T-helper 1 cell (primary cell): ENCODE measurements around the gene GMCL2.

ENCODE experiments used
- DNase-seq, 5 donors: peaks; one replicate each; pipeline ENCODE4 v3.0.0-alpha.2; 2012 to 2020

Gene GMCL2

DNA sequence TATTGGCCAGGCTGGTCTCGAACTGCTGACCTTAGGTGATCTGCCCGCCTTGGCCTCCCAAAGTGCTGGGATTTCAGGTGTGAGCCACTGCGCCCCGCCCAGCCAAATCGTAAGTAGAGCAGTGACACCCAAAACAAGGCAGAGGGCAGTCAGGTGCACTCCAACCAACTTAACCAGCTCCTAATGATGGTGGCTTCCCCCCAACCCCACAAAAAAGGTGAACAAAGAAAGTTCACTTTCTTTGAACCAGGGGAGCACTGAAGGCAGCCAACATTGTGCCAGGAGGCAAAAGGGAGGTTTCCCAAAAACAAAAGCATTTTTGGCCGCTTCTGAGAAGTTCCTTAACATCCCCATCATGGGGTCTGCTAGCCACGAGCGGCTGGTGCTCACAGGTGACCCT lies 9.6 kb downstream of the GMCL2 start:
- DNase-seq, result no peak

DNA sequence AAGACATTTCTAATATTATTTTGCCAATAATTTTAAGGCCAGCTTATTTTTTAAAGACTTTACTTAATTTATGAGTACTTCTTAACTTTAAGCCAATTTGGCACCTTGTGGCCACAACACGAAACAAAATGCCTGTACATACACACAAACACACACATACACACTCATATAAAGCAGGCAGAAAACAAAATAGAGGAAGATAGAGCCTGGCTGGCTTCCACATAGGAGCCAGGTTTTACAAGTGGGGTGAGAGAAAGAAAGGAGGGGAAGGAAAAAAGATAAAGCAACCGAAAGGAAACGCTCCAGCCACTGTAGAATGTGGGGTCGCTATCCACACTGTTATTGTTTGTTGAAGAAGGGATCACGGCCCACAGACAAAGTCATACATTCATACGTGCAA lies 10.4 kb downstream of the GMCL2 start:
- no peak for DNase-seq

DNA sequence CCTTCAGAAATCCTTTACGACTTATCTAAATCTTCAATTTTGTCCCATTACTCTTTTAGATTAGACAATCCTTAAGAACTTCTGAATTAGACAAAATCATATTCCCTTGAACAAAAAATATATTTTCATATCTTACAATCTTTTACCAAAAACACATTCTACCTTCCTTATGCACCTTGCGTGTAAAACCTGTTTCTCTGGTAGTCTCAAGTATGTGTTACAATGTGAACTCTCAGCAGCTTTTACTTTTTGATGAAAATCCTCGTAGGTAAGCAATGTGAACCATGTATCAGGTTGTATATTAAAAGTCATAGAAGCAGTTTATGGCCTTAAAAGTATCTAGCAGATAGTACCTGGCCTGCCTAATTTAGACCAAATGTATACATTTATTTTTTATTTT lies 12.7 kb downstream of the GMCL2 start:
- DNase-seq, result no peak

DNA sequence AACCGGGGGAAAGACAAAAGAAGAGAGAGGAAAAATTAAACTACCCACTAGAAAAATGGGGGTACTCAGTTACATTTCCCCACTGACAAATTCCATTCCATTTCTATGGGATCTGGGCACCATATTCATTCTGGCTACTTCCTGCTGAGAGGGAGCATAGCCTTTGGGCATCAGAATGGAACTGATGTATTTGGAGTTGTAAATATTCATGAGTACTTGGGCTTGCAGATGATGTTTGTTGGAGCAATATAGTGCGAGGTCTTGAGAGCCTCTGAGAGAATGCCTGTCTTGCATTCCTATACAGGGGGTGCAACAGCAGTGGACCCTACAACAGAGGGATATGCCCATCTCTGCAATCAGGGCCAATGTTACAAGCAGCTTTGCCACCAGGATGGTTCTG lies 16.7 kb downstream of the GMCL2 start:
- DNase-seq, result no peak

DNA sequence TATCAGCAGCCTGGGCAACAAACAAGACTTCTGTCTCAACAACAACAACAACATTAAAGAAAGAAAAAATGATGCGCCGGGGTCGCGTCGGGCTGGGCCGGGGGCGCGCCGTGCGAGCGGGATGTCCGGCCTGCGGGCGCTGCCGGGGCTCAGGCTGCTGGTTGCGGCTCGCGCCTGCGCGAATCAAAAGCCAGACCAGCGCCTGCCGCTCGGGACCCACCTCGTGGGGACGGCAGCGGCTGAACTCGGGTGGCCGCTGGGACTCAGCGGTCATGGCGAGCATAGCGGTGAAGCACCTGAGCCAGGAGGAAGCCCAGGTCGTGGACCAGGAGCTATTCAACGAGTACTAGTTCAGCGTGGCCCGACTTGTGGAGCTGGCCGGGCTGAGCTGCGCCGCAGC lies 21.6 kb downstream of the GMCL2 start:
- DNase-seq, result no peak

DNA sequence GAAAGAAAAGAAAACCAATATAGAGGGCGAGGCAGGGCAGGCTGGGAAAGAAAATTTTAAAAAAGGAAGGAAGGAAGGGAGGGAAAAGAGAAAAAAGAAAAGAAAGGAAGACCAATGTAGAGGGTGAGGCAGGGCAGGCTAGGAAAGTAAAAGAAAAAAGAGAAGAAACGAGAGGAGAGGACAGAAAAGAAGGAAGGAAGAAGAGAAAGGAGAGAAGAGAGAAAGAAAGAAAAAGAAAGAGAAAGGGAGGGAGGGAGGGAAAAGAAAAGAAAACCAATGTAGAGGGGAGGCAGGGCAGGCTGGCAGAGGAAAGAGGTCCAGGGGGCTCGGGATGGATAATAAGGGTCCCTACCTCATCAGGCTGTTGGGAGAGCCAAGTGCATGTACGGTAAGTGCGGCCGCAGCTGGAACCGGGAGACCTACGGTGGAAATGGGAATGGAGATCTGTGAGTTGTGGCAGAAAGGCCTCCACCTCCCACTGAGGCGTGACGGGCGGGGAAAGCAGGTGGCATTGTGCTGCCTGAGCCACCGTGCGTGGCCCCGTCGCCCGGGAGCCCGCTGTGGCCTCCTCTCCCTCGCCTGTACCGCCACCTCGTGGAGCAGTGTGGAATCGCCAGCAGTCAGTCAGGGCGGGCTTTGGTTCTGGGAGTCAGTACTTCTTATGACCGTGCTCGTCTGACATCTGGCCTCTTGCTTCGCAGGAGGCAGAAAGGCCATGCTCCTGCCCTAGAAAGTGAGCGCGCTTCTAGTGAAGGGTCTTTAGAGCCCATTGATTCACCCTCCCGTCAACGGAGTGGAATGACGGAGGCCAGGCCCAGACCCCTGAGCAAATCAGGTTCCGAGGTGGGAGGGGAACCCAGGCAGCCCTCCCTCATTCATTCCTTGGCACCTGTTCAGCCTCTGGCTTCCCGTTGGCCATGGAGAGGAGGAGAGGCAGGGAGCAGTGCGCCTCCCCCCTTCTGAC lies 23.1 kb downstream of the GMCL2 start:
- peak; percentile 75 to 91 (median 82) for DNase-seq

DNA sequence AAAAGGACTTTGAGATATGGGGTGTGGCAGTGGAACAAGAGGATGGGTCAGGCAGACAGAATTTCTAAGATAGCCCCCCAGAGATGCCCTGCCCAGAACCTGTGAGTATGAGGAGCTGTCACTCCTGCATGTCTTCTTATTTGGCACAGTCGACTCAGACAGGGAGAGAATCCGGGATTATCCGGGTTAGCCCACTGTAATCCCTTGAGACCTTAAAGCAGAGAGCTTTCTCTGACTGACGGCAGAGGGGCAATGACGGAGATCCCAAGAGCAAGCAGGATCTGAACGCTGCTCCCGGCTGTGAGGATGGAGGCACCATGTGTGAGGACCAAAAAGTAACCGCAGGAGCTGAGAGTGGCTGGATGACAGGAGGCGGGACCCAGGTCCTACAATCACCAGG lies 24.7 kb downstream of the GMCL2 start:
- DNase-seq, result no peak

DNA sequence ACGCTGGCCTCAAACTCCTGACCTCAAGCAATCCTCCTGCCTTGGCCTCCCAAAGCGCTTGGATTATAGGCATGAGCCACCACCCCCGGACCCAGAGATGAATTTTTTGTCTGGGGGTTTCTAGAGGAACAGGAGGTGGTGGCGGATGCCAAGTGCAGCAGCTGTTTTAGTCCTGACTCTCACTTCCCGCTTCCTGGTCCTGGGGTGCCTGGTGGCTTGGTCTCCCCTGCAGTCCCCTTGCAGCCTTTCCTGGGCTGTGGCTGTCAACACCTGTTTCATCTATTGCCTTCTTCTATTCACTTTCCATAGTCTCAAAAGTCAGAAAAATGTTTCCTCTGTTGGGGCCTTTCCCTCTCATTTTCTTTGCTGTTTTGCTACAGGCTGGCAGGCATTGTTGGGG lies 27.0 kb downstream of the GMCL2 start:
- DNase-seq, result no peak

DNA sequence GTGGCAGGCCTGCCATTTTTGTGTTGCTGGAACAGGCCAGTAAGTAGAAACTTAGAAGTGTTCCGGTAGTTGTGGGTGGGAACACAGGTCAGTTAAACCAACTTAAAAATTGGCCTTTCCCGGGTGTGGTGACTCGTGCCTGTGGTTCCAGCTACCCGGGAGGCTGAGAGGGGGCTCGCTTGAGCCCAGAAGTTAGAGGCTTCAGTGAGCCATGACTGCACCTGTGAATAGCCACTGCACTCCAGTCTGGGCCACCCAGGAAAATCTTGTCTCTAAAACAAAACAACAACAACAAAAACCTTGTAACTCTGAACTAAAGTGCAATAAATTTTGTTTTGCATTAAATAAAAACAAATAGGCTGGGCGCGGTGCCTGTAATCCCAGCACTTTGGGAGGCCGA lies 32.1 kb downstream of the GMCL2 start:
- DNase-seq, result no peak

DNA sequence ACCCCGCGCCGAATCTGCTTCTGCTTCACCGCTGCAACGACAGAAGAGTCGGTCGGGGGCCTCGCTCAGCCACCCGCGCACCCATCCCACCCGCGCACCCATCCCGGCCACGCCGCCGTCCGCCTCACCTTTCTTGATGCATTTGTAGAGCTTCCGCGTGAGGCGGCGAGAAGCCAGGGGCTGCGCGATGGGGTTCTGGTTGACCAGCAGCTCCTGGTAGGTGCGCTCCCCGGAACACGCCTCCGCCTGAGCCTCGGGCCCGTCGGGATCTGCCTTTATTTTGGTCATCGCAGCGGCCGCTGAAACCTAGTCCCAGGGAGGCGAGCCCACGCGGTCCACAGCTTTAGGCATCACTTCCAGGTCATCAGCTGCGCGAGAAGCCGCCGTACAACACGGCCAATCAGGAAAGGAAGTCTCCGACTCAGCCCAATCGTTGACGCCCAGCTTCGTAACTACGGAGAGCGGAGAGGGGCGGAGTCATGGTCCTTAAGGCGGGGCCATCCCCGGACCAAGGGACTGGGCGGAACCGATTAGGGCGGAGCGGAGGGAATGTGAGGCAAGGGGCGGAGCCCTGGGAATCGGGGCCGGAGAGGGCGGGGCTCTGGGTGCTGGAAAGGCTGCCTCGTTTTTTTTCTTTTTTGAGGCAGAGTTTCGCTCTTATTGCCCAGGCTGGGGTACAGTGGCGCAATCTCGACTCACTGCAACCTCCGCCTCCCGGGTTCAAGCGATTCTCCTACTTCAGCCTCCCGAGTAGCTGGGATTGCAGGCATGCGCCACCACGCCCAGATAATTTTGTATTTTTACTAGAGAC lies 33.4 kb downstream of the GMCL2 start, which contains the start of gene NHP2:
Gene NHP2, minus strand, starts transcription at position 356 of the 811 bp plus-strand sequence. Its CDS starts 68 bp downstream, at position 288.
- DNase-seq, result peak; percentile 91 to 98 (median 96)

DNA sequence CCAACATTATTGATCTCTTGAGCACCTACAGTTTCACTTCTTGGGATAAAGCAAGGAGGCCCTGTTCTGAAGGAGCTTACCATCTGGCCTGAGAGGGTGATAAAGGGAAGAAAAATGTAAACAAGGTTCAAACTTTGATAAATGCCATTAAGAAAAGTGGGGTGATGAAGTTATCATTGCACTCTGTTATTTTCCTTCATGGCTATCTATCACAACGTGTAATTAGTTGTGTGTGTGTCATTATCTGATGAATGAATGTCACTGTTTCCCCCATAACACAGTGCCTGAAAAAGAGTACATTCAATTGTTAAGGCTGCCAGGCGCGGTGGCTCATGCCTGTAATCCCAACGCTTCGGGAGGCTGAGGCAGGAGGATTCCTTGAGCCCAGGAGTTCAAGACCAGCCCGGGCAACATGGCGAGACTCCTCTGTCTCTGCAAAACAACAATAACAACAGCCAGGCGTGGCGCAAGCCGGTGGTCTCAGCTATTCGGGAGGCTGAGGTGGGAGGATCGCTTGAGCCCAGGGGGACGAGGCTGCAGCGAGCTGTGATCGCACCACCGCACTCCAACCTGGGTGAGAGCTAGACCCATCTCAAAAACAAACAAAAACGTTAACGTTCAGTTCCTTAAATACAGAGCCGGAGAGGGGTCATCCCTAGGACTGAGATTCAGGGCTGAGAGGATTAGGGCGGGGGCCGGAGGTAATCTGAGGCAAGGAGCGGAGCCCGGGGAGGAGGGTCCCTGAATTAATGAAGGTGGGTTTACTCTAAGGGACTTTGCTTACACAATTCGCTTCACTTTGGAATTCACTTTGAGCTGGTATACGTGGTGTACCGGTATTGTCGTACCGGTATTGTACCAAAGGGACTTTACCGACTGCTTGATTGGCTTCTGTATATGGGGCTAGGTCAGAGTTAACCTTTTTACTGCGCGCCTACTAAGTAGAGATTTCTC lies 34.4 kb downstream of the GMCL2 start:
- DNase-seq, result no peak

DNA sequence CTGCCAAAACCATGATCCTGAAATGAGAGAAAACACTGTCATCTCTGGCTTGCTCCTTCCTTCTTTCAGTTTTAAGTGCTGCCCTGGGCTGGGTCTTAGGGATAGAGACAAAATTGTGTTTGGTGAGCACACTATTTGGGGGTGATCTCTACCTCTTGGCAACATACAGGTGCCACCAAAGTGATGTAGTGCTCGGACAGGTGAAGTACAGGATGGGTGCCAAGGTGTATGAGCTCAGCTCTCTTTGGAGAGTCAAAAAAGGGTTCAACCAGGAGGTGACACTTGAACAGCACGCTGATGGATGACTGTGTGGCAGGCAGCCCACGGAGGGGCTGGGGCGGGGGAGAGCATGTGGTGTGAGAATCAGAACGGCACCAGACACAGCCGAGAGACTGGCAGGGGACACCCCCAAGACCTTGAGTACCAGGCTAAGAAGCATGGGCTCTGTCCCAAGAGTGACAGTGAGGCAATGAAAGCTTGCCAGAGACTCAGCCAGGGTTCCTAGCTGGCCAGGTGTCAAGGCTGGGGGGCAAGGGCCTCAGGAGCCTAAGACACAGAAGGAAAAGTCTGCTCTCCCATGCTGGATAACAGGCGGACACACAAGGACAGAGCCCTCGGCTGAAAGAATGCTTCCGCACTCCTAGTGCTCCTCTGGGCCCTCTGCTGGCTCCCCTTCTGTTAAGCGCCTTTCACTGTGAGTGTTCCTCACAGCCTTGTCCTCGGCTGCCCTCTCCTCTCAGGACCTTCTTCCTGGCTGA lies 36.0 kb downstream of the GMCL2 start:
- no peak for DNase-seq

DNA sequence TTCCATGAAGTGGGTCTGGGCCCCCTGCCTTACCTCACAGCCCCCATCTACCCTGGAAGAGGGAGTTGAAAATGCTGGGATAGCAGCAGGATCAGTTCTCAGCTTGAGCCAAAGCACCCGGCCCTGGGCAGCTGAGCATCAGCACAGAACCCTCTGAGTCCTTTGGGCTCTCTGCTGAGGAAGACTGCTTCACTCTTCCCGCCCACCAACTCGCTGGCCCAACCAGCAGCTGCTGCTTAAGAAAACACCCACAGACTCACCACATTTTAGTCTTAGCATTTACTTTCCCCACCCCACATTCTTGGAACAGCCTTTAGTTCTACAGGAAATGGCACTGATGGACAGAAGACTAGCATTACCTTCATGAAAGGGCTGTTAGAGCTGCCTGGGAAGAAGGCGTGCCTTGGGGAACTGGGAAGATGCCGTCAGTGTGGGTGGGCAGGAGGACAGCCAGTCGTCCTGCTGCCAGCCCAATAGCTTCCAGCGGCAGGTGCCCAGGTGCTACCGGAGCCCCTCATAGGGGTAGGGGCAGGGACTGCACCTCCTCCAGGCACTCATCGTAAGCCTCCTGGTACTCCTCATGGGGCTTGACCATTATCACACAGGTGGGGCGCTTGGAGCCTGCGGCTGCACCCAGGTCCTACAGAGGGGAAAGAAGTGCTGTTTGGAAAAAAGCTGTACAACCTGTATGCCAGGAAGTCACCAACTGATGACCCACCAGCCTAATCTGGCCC lies 37.8 kb downstream of the GMCL2 start:
- DNase-seq, result peak in 1 of 5 donors; percentile 28

DNA sequence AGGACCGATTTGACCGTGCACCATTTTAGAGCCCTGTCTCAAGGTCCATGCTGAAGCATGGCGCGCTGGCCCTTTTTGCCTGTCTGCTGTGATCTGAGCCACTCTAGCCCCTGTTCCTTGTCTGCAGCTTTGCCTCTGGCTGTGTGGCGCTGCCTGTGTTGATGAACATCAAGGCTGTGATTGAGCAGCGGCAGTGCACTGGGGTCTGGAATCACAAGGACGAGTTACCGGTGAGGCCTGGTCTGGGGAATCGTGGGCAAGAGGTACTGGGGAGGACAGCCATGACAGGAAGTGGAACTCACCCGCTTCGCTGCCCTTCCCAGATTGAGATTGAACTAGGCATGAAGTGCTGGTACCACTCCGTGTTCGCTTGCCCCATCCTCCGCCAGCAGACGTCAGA lies 39.8 kb downstream of the GMCL2 start:
- no peak for DNase-seq

DNA sequence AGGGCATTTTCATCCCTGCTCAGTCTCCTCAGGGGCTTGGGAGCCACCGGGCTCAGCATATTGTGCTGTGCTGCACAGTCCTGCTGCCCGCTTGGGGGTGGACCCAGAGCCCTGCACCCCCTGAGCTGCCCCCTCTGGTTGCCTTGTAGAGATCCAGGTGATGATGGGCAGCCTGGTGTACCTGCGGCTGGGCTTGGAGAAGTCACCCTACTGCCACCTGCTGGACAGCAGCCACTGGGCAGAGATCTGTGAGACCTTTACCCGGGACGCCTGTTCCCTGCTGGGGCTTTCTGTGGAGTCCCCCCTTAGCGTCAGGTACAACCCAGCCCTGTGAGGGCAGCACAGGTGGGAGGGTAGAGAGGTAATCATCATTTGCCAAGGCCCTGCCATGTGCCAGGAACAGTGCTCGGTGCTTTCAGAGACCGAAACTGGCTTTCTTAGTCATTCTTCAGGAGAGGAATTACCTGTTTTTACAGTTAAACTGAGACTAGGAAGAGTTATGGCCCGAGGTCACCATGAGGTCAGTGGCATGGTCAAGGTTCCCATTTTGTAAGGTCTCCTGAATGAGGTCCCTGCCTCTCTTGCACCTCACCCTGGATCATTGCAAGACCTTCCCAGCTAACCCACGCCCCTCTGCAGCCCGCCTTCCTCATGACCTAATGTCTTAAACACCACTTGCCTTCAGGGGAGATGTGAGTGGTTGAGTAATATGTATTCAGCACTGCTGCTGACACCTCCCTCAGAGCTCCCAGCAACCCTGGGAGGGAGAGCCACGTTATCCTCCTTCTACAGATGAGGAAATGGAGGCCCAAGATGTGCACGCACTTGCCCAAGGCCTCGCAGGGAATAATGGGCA lies 41.0 kb downstream of the GMCL2 start:
- DNase-seq, result peak; percentile 52 to 67 (median 64)

DNA sequence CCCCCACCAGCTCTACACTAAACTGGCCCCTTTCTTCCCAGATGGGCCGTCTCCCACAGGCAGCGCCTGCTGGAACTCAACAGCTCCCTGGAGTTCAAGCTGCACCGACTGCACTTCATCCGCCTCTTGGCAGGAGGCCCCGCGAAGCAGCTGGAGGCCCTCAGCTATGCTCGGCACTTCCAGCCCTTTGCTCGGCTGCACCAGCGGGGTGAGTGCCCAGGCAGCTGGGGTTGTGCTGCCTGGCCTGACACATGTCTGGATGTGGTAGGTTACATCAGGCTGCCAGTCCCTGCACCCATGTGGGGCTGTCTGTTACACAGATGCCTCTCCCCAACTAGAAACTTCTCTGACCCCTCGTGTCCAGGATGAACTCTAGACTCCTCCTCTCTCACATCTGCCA lies 43.3 kb downstream of the GMCL2 start:
- DNase-seq, result no peak

DNA sequence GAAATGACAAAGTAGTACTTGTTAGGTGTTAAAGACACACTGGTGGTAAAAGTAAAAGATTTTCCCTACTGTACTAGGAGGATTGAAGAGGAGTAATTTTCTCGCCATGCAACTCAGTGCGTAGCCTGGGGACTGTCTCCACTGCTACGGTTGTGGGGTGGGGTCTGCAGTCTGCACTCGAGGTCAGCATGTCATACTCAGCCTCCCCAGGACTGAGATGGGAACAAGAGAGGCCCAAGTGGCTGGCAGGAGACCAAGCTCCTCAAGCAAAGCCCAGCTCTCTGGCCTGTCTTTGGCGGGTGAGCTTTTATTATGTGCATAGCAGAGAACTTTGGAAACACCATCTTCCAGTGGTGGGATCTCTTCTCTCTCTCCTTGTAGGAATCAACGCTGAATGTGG lies 43.9 kb downstream of the GMCL2 start:
- DNase-seq, result no peak

DNA sequence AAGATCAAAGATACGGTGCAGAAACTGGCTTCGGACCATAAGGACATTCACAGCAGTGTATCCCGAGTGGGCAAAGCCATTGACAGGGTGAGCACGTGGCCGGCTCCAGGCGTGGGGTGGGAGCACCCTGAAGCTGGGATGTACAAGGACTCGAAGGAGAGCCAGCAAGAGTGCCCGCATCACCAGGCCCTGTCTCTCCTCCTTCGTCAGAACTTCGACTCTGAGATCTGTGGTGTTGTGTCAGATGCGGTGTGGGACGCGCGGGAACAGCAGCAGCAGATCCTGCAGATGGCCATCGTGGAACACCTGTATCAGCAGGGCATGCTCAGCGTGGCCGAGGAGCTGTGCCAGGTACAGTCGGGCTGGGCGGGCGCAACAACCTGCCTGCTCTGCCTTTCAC lies 44.5 kb downstream of the GMCL2 start:
- no peak for DNase-seq

DNA sequence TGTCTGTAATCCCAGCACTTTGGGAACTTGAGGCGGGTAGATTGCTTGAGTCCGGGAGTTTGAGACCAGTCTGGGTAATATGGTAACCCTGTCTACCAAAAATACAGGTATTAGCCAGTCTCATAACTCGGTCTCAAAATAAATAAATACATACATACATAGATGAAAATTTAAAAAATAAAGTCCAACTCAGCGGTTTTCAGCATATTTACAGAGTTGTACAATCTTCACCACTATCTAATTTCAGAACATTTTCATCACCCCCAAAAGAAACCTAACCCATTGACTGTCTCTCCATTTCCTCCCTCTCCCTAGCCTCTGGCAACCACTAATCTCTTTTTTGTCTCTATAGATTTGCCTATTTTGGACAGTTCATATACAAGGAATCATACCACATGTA lies 45.6 kb downstream of the GMCL2 start:
- no peak for DNase-seq

DNA sequence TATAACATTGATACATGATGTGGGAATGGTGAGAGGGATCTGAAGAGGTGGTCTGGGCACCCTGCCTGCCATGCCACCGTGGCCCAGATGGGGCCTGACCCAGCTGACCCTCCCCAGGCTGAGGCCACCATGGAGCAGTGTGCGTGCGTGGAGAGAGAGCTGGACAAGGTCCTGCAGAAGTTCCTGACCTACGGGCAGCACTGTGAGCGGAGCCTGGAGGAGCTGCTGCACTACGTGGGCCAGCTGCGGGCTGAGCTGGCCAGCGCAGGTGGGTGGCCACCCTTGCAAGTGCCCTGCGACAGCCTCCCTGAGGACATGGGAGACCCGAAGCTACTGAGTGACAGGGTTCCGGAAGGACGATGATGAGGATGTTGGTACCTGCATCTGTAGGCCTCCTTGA lies 49.2 kb downstream of the GMCL2 start:
- DNase-seq, result no peak
